HEK293 (cell line): Measurements from ENCODE around the gene ZFP1.
A peak's percentile ranks its signal among the peaks of the same experiment; 100 is the strongest.

Source experiments
- CTCF ChIA-PET: fragments of 350-600 bp; formaldehyde crosslinking; extraction: SDS; loops from one replicate; lab custom pipeline; 2021; ENCODE audit warnings: antibody characterized with exemption; lab: Yijun Ruan, JAX
- POLR2A ChIA-PET: fragments of 300-600 bp; formaldehyde crosslinking; extraction: SDS; loops from one replicate; lab custom pipeline; 2020; ENCODE audit warnings: antibody characterized with exemption, inconsistent platforms; lab: Yijun Ruan, JAX
- H3K27ac ChIP-seq: fragments of 200-500 bp; sonication (Bioruptor generic); 2 replicates; pipeline ENCODE4 v1.5.1; 2014; ENCODE audit warnings: low read depth, low read length, control low read depth, inconsistent platforms; ENCODE audit errors: extremely low read depth
- H3K36me3 ChIP-seq, 2 experiments: fragments of 200-500 bp in 1 of 2; sonication (Bioruptor generic) in 1 of 2; 1 replicate in 1 of 2; 2 replicates in 1 of 2; pipeline ENCODE4 v1.5.1; 2014 to 2017; ENCODE audit warnings: inconsistent platforms in 2 of 2, low read length in 2 of 2; ENCODE audit not compliant: control insufficient read depth in 2 of 2, insufficient read depth in 1 of 2
- H3K4me1 ChIP-seq: fragments of 200-500 bp; sonication (Bioruptor generic); 2 replicates; pipeline ENCODE4 v1.5.1; 2014; ENCODE audit warnings: mild to moderate bottlenecking, low read length, inconsistent platforms; ENCODE audit not compliant: control insufficient read depth, insufficient read depth
- H3K4me3 ChIP-seq: 2 replicates; pipeline ENCODE4 v1.5.1; 2011; ENCODE audit warnings: low read depth, mild to moderate bottlenecking, control low read depth, low read length, moderate library complexity
- H3K9me3 ChIP-seq: fragments of 200-500 bp; sonication (Bioruptor generic); 2 replicates; pipeline ENCODE4 v1.5.1; 2014; ENCODE audit warnings: low read depth, low read length, inconsistent platforms; ENCODE audit not compliant: control insufficient read depth, insufficient read depth
- CTCF ChIP-seq: fragments of 450-650 bp; formaldehyde crosslinking; IDR thresholded peaks from 2 replicates; pipeline ENCODE4 v1.5.1; 2016; ENCODE audit warnings: missing biosample characterization, missing genetic modification characterization
- HOXA7 ChIP-seq: sonication (generic); formaldehyde crosslinking; IDR thresholded peaks from 2 replicates; pipeline ENCODE4 v1.8.1; 2022; ENCODE audit warnings: missing genetic modification reagents, borderline replicate concordance
- IKZF3 ChIP-seq: fragments of 450-650 bp; IDR thresholded peaks from 2 replicates; pipeline ENCODE4 v1.5.0; 2018; ENCODE audit warnings: missing biosample characterization, mild to moderate bottlenecking, missing genetic modification characterization, moderate library complexity
- KLF16 ChIP-seq: fragments of 450-650 bp; formaldehyde crosslinking; IDR thresholded peaks from 2 replicates; pipeline ENCODE4 v1.5.1; 2017; ENCODE audit warnings: missing biosample characterization, missing genetic modification characterization
- KLF8 ChIP-seq: fragments of 450-650 bp; formaldehyde crosslinking; IDR thresholded peaks from 2 replicates; pipeline ENCODE4 v1.5.1; 2016; ENCODE audit warnings: missing biosample characterization, missing genetic modification characterization
- KLF9 ChIP-seq: fragments of 450-650 bp; formaldehyde crosslinking; IDR thresholded peaks from 2 replicates; pipeline ENCODE4 v1.5.1; 2016; ENCODE audit warnings: missing biosample characterization, missing genetic modification characterization, low read depth
- SP7 ChIP-seq: fragments of 450-650 bp; formaldehyde crosslinking; IDR thresholded peaks from 2 replicates; pipeline ENCODE4 v1.5.1; 2016; ENCODE audit warnings: missing biosample characterization, missing genetic modification characterization
- ZBTB20 ChIP-seq: fragments of 450-650 bp; formaldehyde crosslinking; IDR thresholded peaks from 2 replicates; pipeline ENCODE4 v1.5.1; 2016; ENCODE audit warnings: missing biosample characterization, missing genetic modification characterization
- ZBTB26 ChIP-seq: fragments of 450-650 bp; formaldehyde crosslinking; optimal IDR thresholded peaks from 2 replicates; pipeline ENCODE3; 2016; ENCODE audit warnings: missing biosample characterization, mild to moderate bottlenecking, missing genetic modification characterization
- ZBTB8A ChIP-seq: fragments of 450-650 bp; formaldehyde crosslinking; IDR thresholded peaks from 2 replicates; pipeline ENCODE4 v1.5.1; 2016; ENCODE audit warnings: missing biosample characterization, missing genetic modification characterization
- ZEB2 ChIP-seq: fragments of 450-650 bp; formaldehyde crosslinking; IDR thresholded peaks from 2 replicates; pipeline ENCODE4 v1.5.1; 2016; ENCODE audit warnings: missing biosample characterization, missing genetic modification characterization
- ZFHX2 ChIP-seq: fragments of 450-650 bp; formaldehyde crosslinking; conservative IDR thresholded peaks from 2 replicates; pipeline ENCODE4 v1.5.1; 2016; ENCODE audit warnings: missing biosample characterization, missing genetic modification characterization
- ZNF112 ChIP-seq: fragments of 450-650 bp; formaldehyde crosslinking; IDR thresholded peaks from 2 replicates; pipeline ENCODE4 v1.5.0; 2017; ENCODE audit warnings: missing biosample characterization, missing genetic modification characterization
- ZNF133 ChIP-seq: fragments of 450-650 bp; formaldehyde crosslinking; IDR thresholded peaks from 2 replicates; pipeline ENCODE4 v1.5.1; 2016; ENCODE audit warnings: missing biosample characterization, missing genetic modification characterization
- ZNF146 ChIP-seq: fragments of 450-650 bp; formaldehyde crosslinking; IDR thresholded peaks from 2 replicates; pipeline ENCODE4 v1.5.1; 2016; ENCODE audit warnings: missing biosample characterization, missing genetic modification characterization
- ZNF157 ChIP-seq: fragments of 450-650 bp; formaldehyde crosslinking; IDR thresholded peaks from 2 replicates; pipeline ENCODE4 v1.5.1; 2016; ENCODE audit warnings: missing biosample characterization, missing genetic modification characterization
- ZNF174 ChIP-seq: fragments of 450-650 bp; formaldehyde crosslinking; IDR thresholded peaks from 2 replicates; pipeline ENCODE4 v1.5.0; 2017; ENCODE audit warnings: missing biosample characterization, mild to moderate bottlenecking, missing genetic modification characterization
- ZNF26 ChIP-seq: fragments of 450-650 bp; formaldehyde crosslinking; IDR thresholded peaks from 2 replicates; pipeline ENCODE4 v1.5.1; 2016; ENCODE audit warnings: missing biosample characterization, missing genetic modification characterization
- ZNF449 ChIP-seq: fragments of 450-650 bp; formaldehyde crosslinking; IDR thresholded peaks from 2 replicates; pipeline ENCODE4 v1.5.1; 2017; ENCODE audit warnings: missing biosample characterization, mild to moderate bottlenecking, missing genetic modification characterization, moderate library complexity
- ZNF514 ChIP-seq: fragments of 450-650 bp; formaldehyde crosslinking; IDR thresholded peaks from 2 replicates; pipeline ENCODE4 v1.5.1; 2016; ENCODE audit warnings: missing biosample characterization, missing genetic modification characterization
- ZNF560 ChIP-seq: fragments of 450-650 bp; formaldehyde crosslinking; IDR thresholded peaks from 2 replicates; pipeline ENCODE4 v1.5.1; 2017; ENCODE audit warnings: missing biosample characterization, missing genetic modification characterization, borderline replicate concordance
- ZNF585B ChIP-seq: fragments of 450-650 bp; formaldehyde crosslinking; IDR thresholded peaks from 2 replicates; pipeline ENCODE4 v1.5.1; 2016; ENCODE audit warnings: missing biosample characterization, missing genetic modification characterization
- ZNF658 ChIP-seq: fragments of 450-650 bp; formaldehyde crosslinking; IDR thresholded peaks from 2 replicates; pipeline ENCODE4; 2016; ENCODE audit warnings: missing biosample characterization, missing genetic modification characterization
- ZNF692 ChIP-seq: fragments of 450-650 bp; formaldehyde crosslinking; IDR thresholded peaks from 2 replicates; pipeline ENCODE4 v1.5.1; 2016; ENCODE audit warnings: missing biosample characterization, missing genetic modification characterization
- ZNF704 ChIP-seq: fragments of 450-650 bp; formaldehyde crosslinking; IDR thresholded peaks from 2 replicates; pipeline ENCODE4 v1.5.1; 2016; ENCODE audit warnings: missing biosample characterization, missing genetic modification characterization
- ZNF776 ChIP-seq: fragments of 450-650 bp; formaldehyde crosslinking; IDR thresholded peaks from 2 replicates; pipeline ENCODE4 v1.5.0; 2017; ENCODE audit warnings: missing biosample characterization, missing genetic modification characterization, borderline replicate concordance
- ZNF777 ChIP-seq: fragments of 450-650 bp; formaldehyde crosslinking; IDR thresholded peaks from 2 replicates; pipeline ENCODE4 v1.5.1; 2017; ENCODE audit warnings: missing biosample characterization, missing genetic modification characterization, borderline replicate concordance
- ZNF843 ChIP-seq: fragments of 450-650 bp; formaldehyde crosslinking; IDR thresholded peaks from 2 replicates; pipeline ENCODE4 v1.5.1; 2016; ENCODE audit warnings: missing biosample characterization, missing genetic modification characterization

ZFP1 gene

GRCh38 chr16:75110637-75111513, 37.4 kb upstream of the ZFP1 start:
- no peaks in the 10 kb centered on the region; the same call in 1 of the 2 replicates for H3K4me1 ChIP-seq
- POLR2A ChIA-PET: interaction anchor here (1.7 to 1.9 kb wide), 2 partner anchors 112 to 126 kb away, joined by 8 to 10 read pairs; partner anchors contain the start of genes WDR59 and ZNRF1
- CTCF ChIA-PET: interaction anchor here (0.5 to 4.3 kb wide), 45 partner anchors 9 to 403 kb away, joined by 3 to 47 read pairs (median 4); partner anchors contain the start of genes WDR59 and ZNRF1
- H3K4me3 ChIP-seq: no peak overlapping the region
- no peak overlapping the region for H3K27ac ChIP-seq
- no peaks in the 10 kb centered on the region for H3K9me3 ChIP-seq
- H3K36me3 ChIP-seq: no peaks in the 10 kb centered on the region
- TF ChIP-seq KLF8 (tag by site-specific recombination) (no peak), SP7 (tag by site-specific recombination) (0 out of 2 replicates have a peak, but pooled peaks have one; percentile 41), ZBTB20 (peak; percentile 75; the same call in 1 of the 2 replicates), ZNF514 (tag by site-specific recombination) (no peak), ZBTB26 (tag by site-specific recombination) (peak; percentile 20), CTCF (peak; percentile 94), ZNF112 (tag by site-specific recombination) (no peak), ZNF704 (tag by site-specific recombination) (no peak), KLF9 (tag by site-specific recombination) (peak; percentile 90), ZNF585B (tag by site-specific recombination) (no peak), ZNF449 (no peak), ZNF692 (tag by site-specific recombination) (peak; percentile 36; the same call in 1 of the 2 replicates), KLF16 (tag by site-specific recombination) (peak; percentile 82), ZFHX2 (tag by site-specific recombination) (peak; percentile 43; the same call in 1 of the 2 replicates), ZNF843 (no peak), ZNF174 (tag by site-specific recombination) (no peak), ZNF146 (no peak), ZNF26 (no peak), ZNF157 (tag by site-specific recombination) (no peak), ZNF658 (tag by site-specific recombination) (no peak), ZNF133 (tag by site-specific recombination) (no peak), ZBTB8A (0 out of 2 replicates have a peak, but pooled peaks have one; percentile 19), ZEB2 (no peak), ZNF776 (tag by site-specific recombination) (no peak), ZNF560 (tag by site-specific recombination) (no peak), ZNF777 (no peak), IKZF3 (tag by site-specific recombination) (no peak), HOXA7 (CRISPR knock-in tag) (no peak)
